Measurements from ENCODE around the gene GLMP. TPM values are rescaled to one million over a fixed set of nuclear protein-coding genes. Genes with fewer than 3 reads are reported as not detected.

Gene GLMP
- total and polyA plus RNA-seq, 2 of the 13 experiments (the other 11 are each of a cell fraction or from before 2014, with no cell fraction given), result 44.6 to 75.8 TPM

- TF ChIP-seq ZNF350 (CRISPR knock-in tag; IDR thresholded peaks at IDR 0.05; ENCODE audit: borderline replicate concordance, low read depth) (peak; percentile 61; the same call in 1 of the 2 replicates), DRAP1 (CRISPR knock-in tag; IDR thresholded peaks at IDR 0.05) (peak; percentile 85), KDM5A (IDR thresholded peaks at IDR 0.05; ENCODE audit: borderline replicate concordance, low read length) (no peak; the same call in 1 of the 2 replicates), ZIK1 (CRISPR knock-in tag; IDR thresholded peaks at IDR 0.05; ENCODE audit: borderline replicate concordance, low read depth) (no peak; the same call in 1 of the 2 replicates), PRDM4 (CRISPR knock-in tag; IDR thresholded peaks at IDR 0.05; ENCODE audit: borderline replicate concordance) (no peak), ZNF660 (CRISPR knock-in tag; IDR thresholded peaks at IDR 0.05; ENCODE audit: borderline replicate concordance, low read depth) (0 out of 2 replicates have a peak, but pooled peaks have one; percentile 8), NR2F2 (IDR thresholded peaks at IDR 0.05; ENCODE audit: borderline replicate concordance, low read depth) (no peak), SMAD3 (CRISPR knock-in tag; IDR thresholded peaks at IDR 0.05) (no peak), ZNF383 (CRISPR knock-in tag; IDR thresholded peaks at IDR 0.05; ENCODE audit: borderline replicate concordance) (no peak), ZNF616 (CRISPR knock-in tag; IDR thresholded peaks at IDR 0.05; ENCODE audit: low read depth) (no peak), MATR3 (CRISPR knock-in tag; IDR thresholded peaks at IDR 0.05) (no peak), SNAPC5 (CRISPR knock-in tag; IDR thresholded peaks at IDR 0.05; ENCODE audit: borderline replicate concordance) (no peak), ZNF773 (CRISPR knock-in tag; IDR thresholded peaks at IDR 0.05; ENCODE audit: borderline replicate concordance) (no peak), DZIP1 (CRISPR knock-in tag; IDR thresholded peaks at IDR 0.05) (no peak), ATF1 (CRISPR knock-in tag; IDR thresholded peaks at IDR 0.05) (peak; percentile 86), ZNF331 (CRISPR knock-in tag; IDR thresholded peaks at IDR 0.05) (no peak), ZZZ3 (CRISPR knock-in tag; IDR thresholded peaks at IDR 0.05; ENCODE audit: borderline replicate concordance) (no peak), ISL2 (CRISPR knock-in tag; IDR thresholded peaks at IDR 0.05) (peak; percentile 22; the same call in 1 of the 2 replicates), ZNF879 (CRISPR knock-in tag; IDR thresholded peaks at IDR 0.05) (no peak), NFYC (CRISPR knock-in tag; IDR thresholded peaks at IDR 0.05) (peak; percentile 99), ATF2 (CRISPR knock-in tag; IDR thresholded peaks at IDR 0.05) (no peak), FOXK1 (CRISPR knock-in tag; IDR thresholded peaks at IDR 0.05; ENCODE audit: borderline replicate concordance, low read depth) (peak; percentile 49; the same call in 1 of the 2 replicates), TAF1 (CRISPR knock-in tag; IDR thresholded peaks at IDR 0.05) (peak; percentile 93)
Observed at GRCh38 chr1:156338180-156338976, 42.9 kb upstream of the GLMP start, which contains the start of the genes CCT3 and TSACC (continued).
